ENCODE data around the gene CEMIP2.

DNA sequence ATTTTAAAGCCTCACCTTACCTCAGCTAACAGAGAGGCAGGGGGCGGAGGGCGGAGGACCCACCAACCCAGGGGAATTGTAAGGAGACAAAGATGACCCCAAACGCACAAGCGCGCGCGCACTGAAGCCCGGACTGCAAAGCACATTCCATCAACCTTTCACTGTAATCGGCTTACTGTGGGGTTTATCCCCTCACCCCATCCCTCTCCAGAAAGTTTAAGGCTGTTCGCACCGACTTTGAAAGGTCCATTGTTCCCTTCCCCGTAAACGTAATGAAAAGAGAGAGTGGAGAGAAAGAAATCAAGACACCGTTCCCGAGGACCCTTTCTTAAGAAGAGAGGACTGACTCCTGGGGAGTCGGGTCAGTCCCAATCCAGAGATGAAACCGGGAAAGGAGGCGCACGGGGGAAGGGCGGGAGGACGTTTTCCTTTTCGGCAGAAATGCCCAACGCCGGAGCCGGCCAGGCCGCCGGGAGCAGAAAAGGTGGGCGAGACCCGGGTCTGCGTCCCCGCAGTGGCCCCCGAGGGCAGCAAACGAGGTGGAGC, 464 bp downstream of the CEMIP2 start:
- TF ChIP-seq, protein P1, sequence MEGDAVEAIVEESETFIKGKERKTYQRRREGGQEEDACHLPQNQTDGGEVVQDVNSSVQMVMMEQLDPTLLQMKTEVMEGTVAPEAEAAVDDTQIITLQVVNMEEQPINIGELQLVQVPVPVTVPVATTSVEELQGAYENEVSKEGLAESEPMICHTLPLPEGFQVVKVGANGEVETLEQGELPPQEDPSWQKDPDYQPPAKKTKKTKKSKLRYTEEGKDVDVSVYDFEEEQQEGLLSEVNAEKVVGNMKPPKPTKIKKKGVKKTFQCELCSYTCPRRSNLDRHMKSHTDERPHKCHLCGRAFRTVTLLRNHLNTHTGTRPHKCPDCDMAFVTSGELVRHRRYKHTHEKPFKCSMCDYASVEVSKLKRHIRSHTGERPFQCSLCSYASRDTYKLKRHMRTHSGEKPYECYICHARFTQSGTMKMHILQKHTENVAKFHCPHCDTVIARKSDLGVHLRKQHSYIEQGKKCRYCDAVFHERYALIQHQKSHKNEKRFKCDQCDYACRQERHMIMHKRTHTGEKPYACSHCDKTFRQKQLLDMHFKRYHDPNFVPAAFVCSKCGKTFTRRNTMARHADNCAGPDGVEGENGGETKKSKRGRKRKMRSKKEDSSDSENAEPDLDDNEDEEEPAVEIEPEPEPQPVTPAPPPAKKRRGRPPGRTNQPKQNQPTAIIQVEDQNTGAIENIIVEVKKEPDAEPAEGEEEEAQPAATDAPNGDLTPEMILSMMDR (IDR thresholded peaks at IDR 0.05; ENCODE audit: insufficient read depth, low read length, poor library complexity, severe bottlenecking): no peak
- 0 out of 2 replicates have a peak, but pooled peaks have one; percentile 81 for TF ChIP-seq EZH2phosphoT487 (conservative IDR thresholded peaks at IDR 0.05; ENCODE audit: low read length)

Data from SU-DHL-6 (cell line).